WTC11 (cell line): Measurements from ENCODE around the gene ZNF286A. TPM values are rescaled to one million over a fixed set of nuclear protein-coding genes. Genes with fewer than 3 reads are reported as not detected.
"Not testable (repeated sequence)": the region's sequence is repeated elsewhere in the genome, so short reads cannot be mapped to it uniquely, and the experiment has no call there.

Source experiments
- ATAC-seq: fragments of 200-7000 bp; cut with Tn5 transposase; 2 replicates; pipeline ENCODE4 v1.10.0; 2021; ENCODE audit warnings: mild to moderate bottlenecking, moderate library complexity
- CTCF ChIA-PET: fragments of 300-600 bp; sonication (Branson Sonifier 250); formaldehyde crosslinking; loops from one replicate; lab custom pipeline; 2021; ENCODE audit warnings: antibody characterized with exemption; lab: Charles Lee
- POLR2A ChIA-PET: fragments of 350-600 bp; sonication (Branson Sonifier 250); formaldehyde crosslinking; loops from one replicate; lab custom pipeline; 2021; ENCODE audit warnings: antibody characterized with exemption; lab: Charles Lee
- DNase-seq: peaks from one replicate; pipeline ENCODE4 v3.0.0; 2021; ENCODE audit warnings: low spot score
- H3K27ac Mint-ChIP-seq: 2 replicates; pipeline ENCODE4 v1.8.0; 2021; ENCODE audit warnings: mixed read lengths
- H3K27me3 Mint-ChIP-seq: 2 replicates; pipeline ENCODE4 v1.8.0; 2021; ENCODE audit warnings: low read depth, mild to moderate bottlenecking, moderate library complexity, mixed read lengths
- H3K36me3 Mint-ChIP-seq: 2 replicates; pipeline ENCODE4 v1.8.0; 2021; ENCODE audit warnings: mixed read lengths
- H3K4me1 Mint-ChIP-seq: 2 replicates; pipeline ENCODE4 v1.8.0; 2022; ENCODE audit warnings: mixed read lengths
- H3K4me3 Mint-ChIP-seq: 2 replicates; pipeline ENCODE4 v1.8.0; 2021; ENCODE audit warnings: mild to moderate bottlenecking, moderate library complexity, mixed read lengths
- H3K9me3 Mint-ChIP-seq: 2 replicates; pipeline ENCODE4 v1.8.0; 2021; ENCODE audit warnings: mixed read lengths
- ATF1 ChIP-seq: sonication (generic); formaldehyde crosslinking; IDR thresholded peaks from 2 replicates; pipeline ENCODE4 v1.8.1; 2023; ENCODE audit warnings: mild to moderate bottlenecking, moderate library complexity, missing genetic modification reagents
- FOXJ3 ChIP-seq: sonication (generic); formaldehyde crosslinking; IDR thresholded peaks from 2 replicates; pipeline ENCODE4 v1.9.0; 2021; ENCODE audit warnings: missing genetic modification reagents, mild to moderate bottlenecking, borderline replicate concordance
- FOXK1 ChIP-seq: sonication (generic); formaldehyde crosslinking; IDR thresholded peaks from 2 replicates; pipeline ENCODE4 v1.8.0; 2022; ENCODE audit warnings: mild to moderate bottlenecking, moderate library complexity, missing genetic modification reagents
- ZBTB43 ChIP-seq: sonication (generic); formaldehyde crosslinking; IDR thresholded peaks from 2 replicates; pipeline ENCODE4 v1.8.1; 2023; ENCODE audit warnings: mild to moderate bottlenecking, missing genetic modification reagents
- ZNF219 ChIP-seq: sonication (generic); formaldehyde crosslinking; IDR thresholded peaks from 2 replicates; pipeline ENCODE4 v1.8.0; 2023; ENCODE audit warnings: missing genetic modification reagents, mild to moderate bottlenecking, borderline replicate concordance
- ZNF317 ChIP-seq: sonication (generic); formaldehyde crosslinking; IDR thresholded peaks from 2 replicates; pipeline ENCODE4 v1.8.1; 2023; ENCODE audit warnings: low read depth, mild to moderate bottlenecking, moderate library complexity, missing genetic modification reagents, borderline replicate concordance
- total RNA-seq: library from RNA; stranded (reverse); gene quantifications from 3 replicates; pipeline ENCODE4 v1.2.3, GENCODE V29; 2021
- TF ChIP-seq, protein P1 (sequence below): sonication (generic); formaldehyde crosslinking; IDR thresholded peaks from 2 replicates; pipeline ENCODE4 v1.8.0; 2022; ENCODE audit warnings: missing genetic modification reagents
- TF ChIP-seq, protein P2 (sequence below): sonication (generic); formaldehyde crosslinking; IDR thresholded peaks from 2 replicates; pipeline ENCODE4 v1.8.0; 2023; ENCODE audit warnings: mild to moderate bottlenecking, missing genetic modification reagents

The ZNF286A gene
- total RNA-seq, 1 experiment from 2014 or later = 83.6 TPM

GRCh38 chr17:15744885-15745284, 45.3 kb downstream of the ZNF286A start:
- Mint-ChIP-seq H3K36me3 (no peaks in the 10 kb centered on the region), H3K4me3 (no peak overlapping the region), H3K4me1 (peaks cover 3% of the 10 kb centered on the region; the same call in 1 of the 2 replicates), H3K27me3 (no peaks in the 10 kb centered on the region), H3K27ac (no peak overlapping the region), H3K9me3 (peaks cover 10% of the 10 kb centered on the region)
- ATAC-seq (peak; percentile 44), DNase-seq (no peak)
- TF ChIP-seq ZBTB43 (CRISPR knock-in tag) (no peak), ZNF317 (CRISPR knock-in tag) (no peak), ZNF219 (CRISPR knock-in tag) (no peak), ATF1 (CRISPR knock-in tag) (no peak), FOXK1 (CRISPR knock-in tag) (no peak), FOXJ3 (CRISPR knock-in tag) (no peak)
- TF ChIP-seq, protein P1, sequence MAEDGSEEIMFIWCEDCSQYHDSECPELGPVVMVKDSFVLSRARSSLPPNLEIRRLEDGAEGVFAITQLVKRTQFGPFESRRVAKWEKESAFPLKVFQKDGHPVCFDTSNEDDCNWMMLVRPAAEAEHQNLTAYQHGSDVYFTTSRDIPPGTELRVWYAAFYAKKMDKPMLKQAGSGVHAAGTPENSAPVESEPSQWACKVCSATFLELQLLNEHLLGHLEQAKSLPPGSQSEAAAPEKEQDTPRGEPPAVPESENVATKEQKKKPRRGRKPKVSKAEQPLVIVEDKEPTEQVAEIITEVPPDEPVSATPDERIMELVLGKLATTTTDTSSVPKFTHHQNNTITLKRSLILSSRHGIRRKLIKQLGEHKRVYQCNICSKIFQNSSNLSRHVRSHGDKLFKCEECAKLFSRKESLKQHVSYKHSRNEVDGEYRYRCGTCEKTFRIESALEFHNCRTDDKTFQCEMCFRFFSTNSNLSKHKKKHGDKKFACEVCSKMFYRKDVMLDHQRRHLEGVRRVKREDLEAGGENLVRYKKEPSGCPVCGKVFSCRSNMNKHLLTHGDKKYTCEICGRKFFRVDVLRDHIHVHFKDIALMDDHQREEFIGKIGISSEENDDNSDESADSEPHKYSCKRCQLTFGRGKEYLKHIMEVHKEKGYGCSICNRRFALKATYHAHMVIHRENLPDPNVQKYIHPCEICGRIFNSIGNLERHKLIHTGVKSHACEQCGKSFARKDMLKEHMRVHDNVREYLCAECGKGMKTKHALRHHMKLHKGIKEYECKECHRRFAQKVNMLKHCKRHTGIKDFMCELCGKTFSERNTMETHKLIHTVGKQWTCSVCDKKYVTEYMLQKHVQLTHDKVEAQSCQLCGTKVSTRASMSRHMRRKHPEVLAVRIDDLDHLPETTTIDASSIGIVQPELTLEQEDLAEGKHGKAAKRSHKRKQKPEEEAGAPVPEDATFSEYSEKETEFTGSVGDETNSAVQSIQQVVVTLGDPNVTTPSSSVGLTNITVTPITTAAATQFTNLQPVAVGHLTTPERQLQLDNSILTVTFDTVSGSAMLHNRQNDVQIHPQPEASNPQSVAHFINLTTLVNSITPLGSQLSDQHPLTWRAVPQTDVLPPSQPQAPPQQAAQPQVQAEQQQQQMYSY (CRISPR knock-in tag) = no peak
- TF ChIP-seq, protein P2, sequence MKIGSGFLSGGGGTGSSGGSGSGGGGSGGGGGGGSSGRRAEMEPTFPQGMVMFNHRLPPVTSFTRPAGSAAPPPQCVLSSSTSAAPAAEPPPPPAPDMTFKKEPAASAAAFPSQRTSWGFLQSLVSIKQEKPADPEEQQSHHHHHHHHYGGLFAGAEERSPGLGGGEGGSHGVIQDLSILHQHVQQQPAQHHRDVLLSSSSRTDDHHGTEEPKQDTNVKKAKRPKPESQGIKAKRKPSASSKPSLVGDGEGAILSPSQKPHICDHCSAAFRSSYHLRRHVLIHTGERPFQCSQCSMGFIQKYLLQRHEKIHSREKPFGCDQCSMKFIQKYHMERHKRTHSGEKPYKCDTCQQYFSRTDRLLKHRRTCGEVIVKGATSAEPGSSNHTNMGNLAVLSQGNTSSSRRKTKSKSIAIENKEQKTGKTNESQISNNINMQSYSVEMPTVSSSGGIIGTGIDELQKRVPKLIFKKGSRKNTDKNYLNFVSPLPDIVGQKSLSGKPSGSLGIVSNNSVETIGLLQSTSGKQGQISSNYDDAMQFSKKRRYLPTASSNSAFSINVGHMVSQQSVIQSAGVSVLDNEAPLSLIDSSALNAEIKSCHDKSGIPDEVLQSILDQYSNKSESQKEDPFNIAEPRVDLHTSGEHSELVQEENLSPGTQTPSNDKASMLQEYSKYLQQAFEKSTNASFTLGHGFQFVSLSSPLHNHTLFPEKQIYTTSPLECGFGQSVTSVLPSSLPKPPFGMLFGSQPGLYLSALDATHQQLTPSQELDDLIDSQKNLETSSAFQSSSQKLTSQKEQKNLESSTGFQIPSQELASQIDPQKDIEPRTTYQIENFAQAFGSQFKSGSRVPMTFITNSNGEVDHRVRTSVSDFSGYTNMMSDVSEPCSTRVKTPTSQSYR = no peak
- ChIA-PET CTCF (no interaction called here), POLR2A (no interaction called here)

DNA sequence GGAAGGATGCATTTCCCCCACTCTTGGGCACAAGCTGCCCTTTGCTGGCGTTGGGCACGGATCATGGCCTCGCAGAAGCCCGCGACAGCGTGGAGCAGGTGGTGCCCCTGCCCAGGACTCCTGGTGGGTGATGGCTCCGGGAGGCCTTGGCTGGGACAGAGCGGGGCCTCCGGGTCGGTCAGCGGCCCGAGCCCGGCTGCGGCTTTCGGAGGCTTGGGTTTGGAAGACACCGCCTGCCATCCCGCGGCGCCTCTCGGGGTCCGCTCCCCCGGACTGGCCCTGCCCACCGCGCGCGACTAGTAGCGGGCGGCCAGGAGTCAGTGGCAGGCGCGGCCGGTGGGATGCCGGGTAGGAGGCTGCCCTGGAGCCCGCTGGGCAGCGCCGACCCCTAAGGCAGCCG, 49.9 kb downstream of the ZNF286A start:
- POLR2A ChIA-PET, H3K27ac Mint-ChIP-seq, ATAC-seq: not testable (repeated sequence)

GRCh38 chr17:15768865-15769533, 69.4 kb downstream of the ZNF286A start:
- H3K4me1 Mint-ChIP-seq, H3K36me3 Mint-ChIP-seq, H3K27me3 Mint-ChIP-seq, POLR2A ChIA-PET, H3K9me3 Mint-ChIP-seq, H3K27ac Mint-ChIP-seq, DNase-seq, CTCF ChIA-PET, H3K4me3 Mint-ChIP-seq: not testable (repeated sequence)
- ATAC-seq = peak; percentile 53

More for the DNA sequence above, 49.9 kb downstream of the ZNF286A start:
- H3K4me1 Mint-ChIP-seq, CTCF ChIA-PET, H3K36me3 Mint-ChIP-seq, H3K27me3 Mint-ChIP-seq, DNase-seq, H3K4me3 Mint-ChIP-seq: not testable (repeated sequence)
- H3K9me3 Mint-ChIP-seq = peaks cover 10% of the 10 kb centered on the region

Other genes with a start within 250 kb of the ZNF286A start
- gene CDRT4, start 232.1 kb upstream of the ZNF286A start, total RNA-seq = 4.9 to 8.3 TPM (median 6.5 TPM) in 3 replicates
- 16.2 to 16.9 TPM (median 16.5 TPM) in 3 replicates for gene TVP23C, start 136.3 kb upstream of the ZNF286A start, total RNA-seq
- 0.14 to 0.33 TPM in 2 of 3 replicates, not detected in the other for gene FBXW10B, start 80.0 kb upstream of the ZNF286A start, total RNA-seq
- gene TRIM16, start 15.4 kb upstream of the ZNF286A start, total RNA-seq = 20.6 to 27.8 TPM (median 26.8 TPM) in 3 replicates
- gene TBC1D26, start 32.5 kb downstream of the ZNF286A start, total RNA-seq = 2.2 to 3.6 TPM (median 3.5 TPM) in 3 replicates
- gene ADORA2B, start 245.4 kb downstream of the ZNF286A start, total RNA-seq = 4.2 to 5.1 TPM (median 4.9 TPM) in 3 replicates